Epithelial cell of esophagus (primary cell): ENCODE data around the gene RPLP2.

Experiments used
- DNase-seq: peaks from one replicate; pipeline ENCODE4 v3.0.0; 2010; ENCODE audit warnings: low read depth
- H3K4me3 ChIP-seq: 2 replicates; pipeline ENCODE4 v1.5.1; 2011; ENCODE audit warnings: mild to moderate bottlenecking, low read length, control low read depth
- CTCF ChIP-seq: IDR thresholded peaks from 2 replicates; pipeline ENCODE4 v1.5.1; 2011; ENCODE audit warnings: low read depth, mild to moderate bottlenecking, low read length, control low read depth, inconsistent platforms; ENCODE audit not compliant: insufficient read depth; ENCODE audit errors: missing control alignments

RPLP2 gene

GRCh38 chr11:793556-793955, 16.2 kb upstream of the RPLP2 start:
- H3K4me3 ChIP-seq: no peak overlapping the region
- TF ChIP-seq CTCF: no peak
- DNase-seq: no peak

GRCh38 chr11:794013-794765, 15.6 kb upstream of the RPLP2 start:
- no peak overlapping the region for H3K4me3 ChIP-seq
- DNase-seq: no peak
- TF ChIP-seq CTCF: no peak

- H3K4me3 ChIP-seq: peak overlapping the region; percentile 80
- TF ChIP-seq CTCF: no peak
- no peak for DNase-seq
These were observed 14.8 kb upstream of the RPLP2 start for GRCh38 chr11:794766-795633.

- TF ChIP-seq CTCF: no peak
- H3K4me3 ChIP-seq: peak overlapping the region; percentile 80
- peak; percentile 77 for DNase-seq
These were observed 13.9 kb upstream of the RPLP2 start for GRCh38 chr11:795634-796564.

GRCh38 chr11:796565-797295, 13.0 kb upstream of the RPLP2 start:
- TF ChIP-seq CTCF: no peak
- no peak for DNase-seq
- peak overlapping the region; percentile 80 for H3K4me3 ChIP-seq
